GM21786 (cell line): ENCODE results near the gene PPP1R27.

Experiments
- ATAC-seq: cut with Tn5 transposase; IDR thresholded peaks from one replicate; pipeline ENCODE4 v1.9.1; 2021; ENCODE audit not compliant: unreplicated experiment

The PPP1R27 gene

GRCh38 chr17:81807210-81807719 lies 27.6 kb downstream of the PPP1R27 start:
- no peak for ATAC-seq

- no peak for ATAC-seq
These were observed 28.2 kb downstream of the PPP1R27 start for GRCh38 chr17:81806461-81807209.

DNA sequence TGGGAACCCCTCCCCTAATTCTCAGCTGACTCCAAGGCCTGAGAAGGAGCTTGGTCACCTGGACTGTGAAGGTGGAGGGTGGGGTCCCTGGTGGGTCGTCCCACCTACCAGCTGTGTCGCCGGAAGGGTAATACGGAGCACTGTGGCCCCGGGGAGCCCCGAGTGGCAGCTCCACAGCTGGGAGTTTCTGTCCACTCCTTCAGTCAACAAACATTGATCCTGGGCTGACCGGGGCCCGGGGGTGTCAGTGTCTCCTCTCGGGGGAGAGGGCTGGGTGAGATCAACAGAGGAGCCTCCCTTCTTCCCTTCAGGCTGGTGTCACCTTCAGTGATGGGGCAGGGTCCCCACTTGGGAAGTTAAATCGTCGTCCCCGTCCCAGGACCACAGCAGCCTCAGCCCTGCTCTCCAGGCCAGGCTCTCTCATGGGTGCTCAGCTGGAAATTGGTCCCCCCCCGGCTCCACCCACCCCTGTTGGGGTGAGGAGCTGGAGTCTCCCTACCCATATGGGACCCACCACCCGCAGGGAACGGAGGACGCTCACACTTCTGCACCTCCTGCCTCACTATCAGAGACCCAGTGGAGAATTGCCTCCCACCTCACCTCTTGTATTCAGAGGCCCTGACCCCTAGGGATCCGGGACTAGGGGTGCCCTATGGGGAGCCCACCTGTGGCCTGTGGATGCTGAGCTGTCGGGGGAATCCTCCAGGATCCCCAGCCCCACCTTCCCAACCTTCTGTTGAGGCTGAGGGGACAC lies 29.0 kb downstream of the PPP1R27 start:
- ATAC-seq = no peak

- no peak for ATAC-seq
These were observed 30.1 kb downstream of the PPP1R27 start for GRCh38 chr17:81804559-81805399.

DNA sequence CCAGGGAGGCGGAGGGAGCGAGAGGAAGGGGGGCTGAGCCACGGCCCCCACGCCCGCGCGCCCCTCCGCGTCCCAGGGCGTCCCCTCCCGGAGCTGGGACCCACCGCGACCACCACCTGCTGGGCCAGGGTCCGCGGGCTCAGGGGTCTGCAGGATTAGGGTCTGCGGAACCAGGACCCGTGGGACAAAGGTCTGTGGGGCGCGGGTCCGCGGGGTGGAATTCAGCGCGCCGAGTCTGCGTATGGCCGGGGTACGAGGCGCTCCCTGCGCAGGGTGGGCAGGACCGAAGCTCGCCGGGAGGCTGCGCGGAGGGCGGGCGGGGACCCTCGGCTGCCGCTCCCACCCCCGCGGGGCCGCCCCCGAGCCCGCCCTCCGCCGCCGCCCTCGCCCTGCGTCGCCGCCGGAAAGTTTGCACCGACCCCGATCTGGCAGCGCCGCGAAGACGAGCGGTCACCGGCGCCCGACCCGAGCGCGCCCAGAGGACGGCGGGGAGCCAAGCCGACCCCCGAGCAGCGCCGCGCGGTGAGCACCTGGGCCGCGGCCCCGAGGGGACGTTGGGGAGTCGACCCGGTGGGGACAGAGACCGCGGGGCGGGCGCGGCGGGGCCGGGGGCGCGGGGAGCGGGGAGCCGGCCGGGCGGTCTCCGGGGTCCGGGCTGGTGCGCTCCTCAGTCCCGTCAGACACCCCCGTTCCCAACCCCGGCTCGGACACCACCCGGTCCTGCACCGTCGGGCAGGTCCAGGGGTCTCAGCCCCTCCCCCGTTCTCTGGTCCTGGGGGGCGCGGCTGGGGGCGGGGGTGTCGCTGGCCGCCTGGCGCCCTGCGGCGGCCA lies 30.9 kb downstream of the PPP1R27 start, which contains the start of gene GCGR:
Gene GCGR, plus strand, starts transcription at position 423 of the 831 bp plus-strand sequence. CDS start 4,869 bp downstream, outside the sequence.
- no peak for ATAC-seq

GRCh38 chr17:81802856-81803643 lies 31.8 kb downstream of the PPP1R27 start:
- no peak for ATAC-seq

- no peak for ATAC-seq
These were observed 32.6 kb downstream of the PPP1R27 start for GRCh38 chr17:81802048-81802758.

GRCh38 chr17:81801327-81801726 lies 33.5 kb downstream of the PPP1R27 start:
- no peak for ATAC-seq

DNA sequence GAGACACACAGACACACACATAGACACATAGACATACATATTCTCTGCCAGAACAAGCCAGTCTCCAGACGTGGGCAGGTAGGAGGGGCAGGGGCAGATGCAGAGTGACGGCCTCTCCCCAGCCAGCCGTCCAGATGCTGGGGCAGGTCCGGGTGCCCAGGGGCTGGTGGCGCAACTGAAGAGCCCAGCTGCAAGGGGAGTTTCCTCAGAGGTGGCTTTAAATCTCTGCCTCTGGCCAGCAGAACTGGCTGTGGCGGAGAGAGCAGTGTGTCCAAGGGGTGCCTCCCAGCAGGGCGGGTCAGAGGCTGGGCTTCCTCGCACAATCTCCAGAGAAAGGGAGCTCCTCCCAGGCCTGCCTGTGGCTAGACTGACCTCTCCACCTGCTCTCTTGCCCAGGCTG lies 40.3 kb downstream of the PPP1R27 start:
- ATAC-seq = no peak

DNA sequence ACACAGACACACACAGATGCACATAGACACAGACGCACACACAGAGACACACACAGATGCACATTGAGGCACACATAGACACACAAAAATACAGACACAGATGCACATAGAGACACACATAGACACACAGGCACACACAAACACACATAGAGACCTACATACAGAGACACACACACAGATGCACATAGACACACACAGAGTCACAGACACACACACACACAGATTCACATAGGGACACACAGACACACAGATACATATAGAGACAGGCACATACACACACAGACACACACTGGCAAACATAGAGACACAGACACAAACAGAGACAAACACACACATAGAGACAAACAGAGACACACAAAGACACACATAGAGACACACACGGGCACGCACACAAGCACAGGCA lies 40.8 kb downstream of the PPP1R27 start:
- no peak for ATAC-seq

GRCh38 chr17:81792675-81793615 lies 41.9 kb downstream of the PPP1R27 start:
- ATAC-seq = no peak
